Lower leg skin (tissue), 4 donors: ENCODE measurements around the gene ANKRD42. TPM values are rescaled to one million over a fixed set of nuclear protein-coding genes. Genes with fewer than 3 reads are reported as not detected.

Experiments used
- DNase-seq, 2 donors: peaks; one replicate each; pipeline ENCODE4 v3.0.0-alpha.2; 2019; ENCODE audit warnings: low spot score in 2 of 2
- H3K4me3 ChIP-seq: fragments of 200-600 bp; sonication (generic); 2 replicates; pipeline ENCODE4 v1.5.1; 2017; ENCODE audit warnings: mild to moderate bottlenecking, low read depth; ENCODE audit not compliant: poor library complexity, severe bottlenecking
- POLR2A ChIP-seq, 2 donors: fragments of 450-650 bp; IDR thresholded peaks; one replicate each; pipeline ENCODE4 v1.6.1; 2016 to 2017; ENCODE audit warnings: antibody characterized with exemption in 2 of 2, mild to moderate bottlenecking in 1 of 2, moderate library complexity in 1 of 2
- WGBS, 2 donors: methylation state at CpG; one replicate each; pipeline ENCODE4 v1.1.5; 2018; 5-methylcytosine and 5-hydroxymethylcytosine counted together
- intact Hi-C: fragments of 100-400 bp; cut with DNase I; formaldehyde crosslinking; loops from one replicate; pipeline ENCODE4 v1.15.0; 2023; ENCODE audit warnings: low total_unique reads
- total RNA-seq, 4 donors: library from RNA; depleted of rRNA; stranded (reverse); fragments of >200 nt; gene quantifications; one replicate each; pipeline ENCODE4 v1.1.0, GENCODE V29; 2016
- TF ChIP-seq, protein P1 (sequence below), 3 donors: fragments of 450-650 bp; IDR thresholded peaks; one replicate each; pipeline ENCODE4 v1.5.1; 2016; ENCODE audit warnings: antibody characterized with exemption in 3 of 3, mild to moderate bottlenecking in 3 of 3, moderate library complexity in 2 of 3

ANKRD42 gene
- total RNA-seq = 1 to 10 TPM; 7.1 to 9.8 (median 9.0) TPM

GRCh38 chr11:83193315-83194280, at the start of gene ANKRD42:
Gene ANKRD42 (plus strand): TSS chr11:83193712. CDS start chr11:83194671, 959 bp downstream.
- TF ChIP-seq, protein P1, sequence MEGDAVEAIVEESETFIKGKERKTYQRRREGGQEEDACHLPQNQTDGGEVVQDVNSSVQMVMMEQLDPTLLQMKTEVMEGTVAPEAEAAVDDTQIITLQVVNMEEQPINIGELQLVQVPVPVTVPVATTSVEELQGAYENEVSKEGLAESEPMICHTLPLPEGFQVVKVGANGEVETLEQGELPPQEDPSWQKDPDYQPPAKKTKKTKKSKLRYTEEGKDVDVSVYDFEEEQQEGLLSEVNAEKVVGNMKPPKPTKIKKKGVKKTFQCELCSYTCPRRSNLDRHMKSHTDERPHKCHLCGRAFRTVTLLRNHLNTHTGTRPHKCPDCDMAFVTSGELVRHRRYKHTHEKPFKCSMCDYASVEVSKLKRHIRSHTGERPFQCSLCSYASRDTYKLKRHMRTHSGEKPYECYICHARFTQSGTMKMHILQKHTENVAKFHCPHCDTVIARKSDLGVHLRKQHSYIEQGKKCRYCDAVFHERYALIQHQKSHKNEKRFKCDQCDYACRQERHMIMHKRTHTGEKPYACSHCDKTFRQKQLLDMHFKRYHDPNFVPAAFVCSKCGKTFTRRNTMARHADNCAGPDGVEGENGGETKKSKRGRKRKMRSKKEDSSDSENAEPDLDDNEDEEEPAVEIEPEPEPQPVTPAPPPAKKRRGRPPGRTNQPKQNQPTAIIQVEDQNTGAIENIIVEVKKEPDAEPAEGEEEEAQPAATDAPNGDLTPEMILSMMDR (IDR thresholded peaks at IDR 0.05) = no peak
- peak in 1 of 2 donors; percentile 21 for TF ChIP-seq POLR2A (IDR thresholded peaks at IDR 0.05)
- H3K4me3 ChIP-seq = peak within 1 kb of the TSS; percentile 57
- intact Hi-C loops = loop anchor here (10.0 kb wide), 1 partner anchor 289 kb away; the partner anchor contains the start of genes DDIAS and PRCP
- DNase-seq = peak; percentile 94 to 98
- 0 to 1% methylated on average over 67 of the region's 67 CpGs for WGBS, 2 donors

DNA sequence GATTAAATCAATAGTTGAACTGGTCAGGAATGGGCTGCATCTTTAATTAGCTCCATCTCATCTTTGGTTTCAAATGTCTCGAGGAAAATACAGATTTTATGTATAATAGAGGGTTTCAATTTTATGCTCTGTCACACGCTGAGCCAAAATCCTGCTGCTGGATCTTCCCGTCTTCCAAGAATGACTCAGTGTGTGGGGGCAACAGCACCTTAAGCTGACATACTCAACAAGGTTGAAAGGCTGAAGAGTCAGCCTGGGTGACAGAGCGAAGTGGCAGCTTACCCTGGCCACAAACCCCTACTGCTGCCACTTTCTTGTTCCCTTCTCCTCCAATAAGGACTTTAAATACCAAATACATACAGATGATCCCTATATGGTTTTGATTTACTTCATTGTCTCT, 45.6 kb upstream of the ANKRD42 start:
- whole genome bisulfite sequencing, 2 donors = 69 to 76% methylated on average over 4 of the region's 4 CpGs
- no peak for DNase-seq

DNA sequence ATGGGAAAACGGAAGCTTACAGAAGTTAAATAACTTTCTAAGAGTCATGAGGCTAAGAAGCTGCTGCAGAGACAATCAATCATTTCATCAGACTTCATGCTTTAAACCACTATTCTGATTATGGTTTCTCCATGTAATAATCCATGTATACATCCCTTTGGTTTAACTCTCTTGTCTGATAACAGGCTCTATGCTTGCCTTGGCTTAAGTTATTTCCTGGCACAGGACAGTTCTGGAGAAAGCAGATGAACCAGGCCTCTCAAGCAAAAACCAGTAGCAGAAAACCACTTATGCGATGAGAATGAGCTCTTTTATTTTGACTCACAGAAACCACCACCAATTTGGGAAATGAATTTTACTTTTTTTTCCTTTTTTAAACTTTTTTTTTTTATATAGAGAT, 43.1 kb upstream of the ANKRD42 start:
- WGBS, 2 donors = 92 to 93% methylated on average over 2 of the region's 2 CpGs
- intact Hi-C loops = no loop called here
- no peak for TF ChIP-seq POLR2A (IDR thresholded peaks at IDR 0.05)
- TF ChIP-seq, protein P1 (IDR thresholded peaks at IDR 0.05) = no peak
- no peak overlapping the region for H3K4me3 ChIP-seq
- no peak for DNase-seq

More for the DNA sequence above, 45.6 kb upstream of the ANKRD42 start:
- intact Hi-C loops = no loop called here
- H3K4me3 ChIP-seq = no peak overlapping the region
- TF ChIP-seq, protein P1 (IDR thresholded peaks at IDR 0.05) = no peak
- no peak for TF ChIP-seq POLR2A (IDR thresholded peaks at IDR 0.05)

DNA sequence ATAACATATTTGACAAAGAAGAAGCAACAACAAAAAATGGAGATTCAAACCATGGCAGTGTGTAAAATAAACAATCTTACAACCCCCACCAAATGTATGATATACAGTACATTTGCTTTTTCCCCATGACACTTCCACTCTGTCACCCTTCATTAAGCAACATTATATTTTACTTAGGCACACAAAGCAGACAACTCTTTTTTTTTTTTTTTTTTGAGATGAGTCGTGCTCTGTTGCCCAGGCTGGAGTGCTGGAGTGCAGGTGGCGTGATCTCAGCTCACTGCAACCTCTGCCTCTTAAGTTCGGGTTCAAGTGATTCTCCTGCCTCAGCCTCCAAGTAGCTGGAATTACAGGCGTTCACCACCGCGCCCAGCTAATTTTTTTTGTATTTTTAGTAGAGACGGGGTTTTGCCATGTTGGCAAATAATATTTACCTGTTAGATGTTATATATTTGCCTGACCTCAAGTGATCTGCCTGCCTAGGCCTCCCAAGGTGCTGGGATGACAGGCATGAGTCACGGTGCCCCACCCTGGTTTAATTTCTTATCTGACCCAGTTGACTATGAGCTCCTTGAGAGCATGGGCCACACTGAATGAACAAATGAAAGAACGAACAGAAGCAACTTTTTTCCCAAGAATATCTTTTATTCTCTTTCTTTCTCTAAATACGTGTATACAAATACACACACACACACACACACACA, 42.1 kb upstream of the ANKRD42 start:
- DNase-seq = no peak
- TF ChIP-seq POLR2A (IDR thresholded peaks at IDR 0.05) = no peak
- TF ChIP-seq, protein P1 (IDR thresholded peaks at IDR 0.05) = no peak
- intact Hi-C loops = no loop called here
- WGBS, 2 donors = 64 to 74% methylated on average over 10 of the region's 10 CpGs
- no peak overlapping the region for H3K4me3 ChIP-seq

DNA sequence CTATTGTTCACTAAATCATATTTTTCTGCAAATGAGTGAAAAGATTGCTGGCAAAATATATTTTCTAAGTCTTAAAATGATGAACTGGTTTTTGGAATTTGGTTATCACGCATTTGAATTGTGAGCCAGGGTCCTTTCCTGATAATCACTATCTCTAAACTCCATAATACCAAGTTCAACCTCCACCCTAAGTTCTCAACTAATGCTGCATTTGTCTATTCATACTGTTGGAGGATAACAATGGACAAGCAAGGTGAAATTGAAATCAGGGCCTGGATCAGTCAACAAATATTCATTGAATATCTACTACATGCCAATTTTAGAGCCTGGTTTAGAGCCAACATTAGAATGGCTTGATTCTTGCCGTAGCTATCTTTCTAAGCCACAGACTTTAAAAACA, 41.2 kb upstream of the ANKRD42 start:
- DNase-seq = no peak
- no peak overlapping the region for H3K4me3 ChIP-seq
- TF ChIP-seq POLR2A (IDR thresholded peaks at IDR 0.05) = no peak
- TF ChIP-seq, protein P1 (IDR thresholded peaks at IDR 0.05) = no peak
- 75 to 80% methylated on average over 2 of the region's 2 CpGs for WGBS, 2 donors
- intact Hi-C loops = no loop called here
